Esophagus muscularis mucosa (tissue), 4 donors: Measurements from ENCODE around the gene STS.

ENCODE experiments used
- EP300 ChIP-seq: sonication (generic); formaldehyde crosslinking; IDR thresholded peaks from one replicate; pipeline ENCODE4 v1.6.1; 2017; ENCODE audit warnings: antibody characterized with exemption
- POLR2AphosphoS5 ChIP-seq, 2 donors: sonication (generic); formaldehyde crosslinking; IDR thresholded peaks; one replicate each; pipeline ENCODE4 v1.6.1; 2017; ENCODE audit warnings: antibody characterized with exemption in 2 of 2
- TF ChIP-seq, protein P1 (sequence below), 3 experiments: fragments of 200-600 bp in 2 of 3; fragments of 450-650 bp in 1 of 3; sonication (generic) in 2 of 3; IDR thresholded peaks; one replicate each; pipeline ENCODE4 v1.5.1; 2017 to 2019; ENCODE audit warnings: antibody characterized with exemption in 3 of 3, mild to moderate bottlenecking in 2 of 3, moderate library complexity in 1 of 3

DNA sequence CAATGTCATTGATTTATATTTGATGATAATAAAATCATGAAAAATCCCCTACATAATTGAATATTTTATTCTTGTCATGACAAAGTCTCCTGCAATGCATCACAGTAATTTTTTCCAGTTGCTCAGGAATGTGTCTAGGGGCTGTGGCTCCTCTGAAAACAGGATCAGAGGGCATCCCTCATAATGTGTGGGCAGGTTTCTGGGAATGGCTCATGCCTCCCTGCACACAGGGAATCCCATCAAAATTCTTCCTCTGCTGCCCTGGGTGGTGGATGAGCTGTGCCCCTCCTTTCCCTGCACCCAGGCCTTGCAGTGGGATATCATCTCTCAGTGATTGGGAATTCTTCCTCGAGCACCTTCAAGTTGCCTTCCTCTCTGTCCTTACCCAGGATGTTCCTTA is 20.9 kb downstream of the STS start:
- TF ChIP-seq POLR2AphosphoS5 (IDR thresholded peaks at IDR 0.05), result no peak
- TF ChIP-seq, protein P1, sequence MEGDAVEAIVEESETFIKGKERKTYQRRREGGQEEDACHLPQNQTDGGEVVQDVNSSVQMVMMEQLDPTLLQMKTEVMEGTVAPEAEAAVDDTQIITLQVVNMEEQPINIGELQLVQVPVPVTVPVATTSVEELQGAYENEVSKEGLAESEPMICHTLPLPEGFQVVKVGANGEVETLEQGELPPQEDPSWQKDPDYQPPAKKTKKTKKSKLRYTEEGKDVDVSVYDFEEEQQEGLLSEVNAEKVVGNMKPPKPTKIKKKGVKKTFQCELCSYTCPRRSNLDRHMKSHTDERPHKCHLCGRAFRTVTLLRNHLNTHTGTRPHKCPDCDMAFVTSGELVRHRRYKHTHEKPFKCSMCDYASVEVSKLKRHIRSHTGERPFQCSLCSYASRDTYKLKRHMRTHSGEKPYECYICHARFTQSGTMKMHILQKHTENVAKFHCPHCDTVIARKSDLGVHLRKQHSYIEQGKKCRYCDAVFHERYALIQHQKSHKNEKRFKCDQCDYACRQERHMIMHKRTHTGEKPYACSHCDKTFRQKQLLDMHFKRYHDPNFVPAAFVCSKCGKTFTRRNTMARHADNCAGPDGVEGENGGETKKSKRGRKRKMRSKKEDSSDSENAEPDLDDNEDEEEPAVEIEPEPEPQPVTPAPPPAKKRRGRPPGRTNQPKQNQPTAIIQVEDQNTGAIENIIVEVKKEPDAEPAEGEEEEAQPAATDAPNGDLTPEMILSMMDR (IDR thresholded peaks at IDR 0.05), result no peak
- no peak for TF ChIP-seq EP300
